ENCODE results near the gene VGF. TPM values are rescaled to one million over a fixed set of nuclear protein-coding genes. Genes with fewer than 3 reads are reported as not detected.

Gene VGF
- 1.6 TPM for polyA plus RNA-seq (2013, experiment 1 of 2)
- polyA plus RNA-seq (2013, experiment 2 of 2) = 1.9 TPM

- H3K36me3 ChIP-seq (ENCODE audit: control insufficient read depth, insufficient read depth, low read length) = no peaks in the 10 kb centered on the region
- peak within 1 kb of the TSS; percentile 28 for H3K4me3 ChIP-seq (ENCODE audit: low read length)
- no peak within 1 kb of the TSS for H4K8ac ChIP-seq (ENCODE audit: low read depth, low read length)
- H3K56ac ChIP-seq (ENCODE audit: low read length) = peak within 1 kb of the TSS; percentile 27
- H3K9ac ChIP-seq (ENCODE audit: low read length) = peak within 1 kb of the TSS; percentile 27
- no peak within 1 kb of the TSS for H2BK15ac ChIP-seq (replicated peaks; ENCODE audit: low read depth)
- no peak within 1 kb of the TSS for H2AK5ac ChIP-seq (ENCODE audit: low read length)
- H3K4me1 ChIP-seq (ENCODE audit: control insufficient read depth, low read depth, low read length) = peaks cover 5% of the 10 kb centered on the region
- H2BK120ac ChIP-seq (ENCODE audit: low read depth, low read length) = no peak within 1 kb of the TSS
- no peak within 1 kb of the TSS for H3K4ac ChIP-seq (ENCODE audit: low read depth, low read length)
- H3K4me2 ChIP-seq (ENCODE audit: low read length) = peak within 1 kb of the TSS; percentile 93
- no peak within 1 kb of the TSS for H3K27ac ChIP-seq (ENCODE audit: low read depth, low read length)
- no peaks in the 10 kb centered on the region for H3K79me1 ChIP-seq (ENCODE audit: low read length)
- no peak within 1 kb of the TSS for H3K18ac ChIP-seq (ENCODE audit: low read length)
- H3K23ac ChIP-seq (ENCODE audit: low read length) = no peak within 1 kb of the TSS
- H3K27me3 ChIP-seq (ENCODE audit: insufficient read depth, low read length, poor library complexity) = peaks cover 18% of the 10 kb centered on the region
- H2BK5ac ChIP-seq (ENCODE audit: low read length) = no peak within 1 kb of the TSS
- WGBS (ENCODE audit: extremely low coverage, insufficient coverage, low lambda C conversion rate) = no CpG with 5 or more reads among the region's 74 CpGs
- peak; percentile 97 for DNase-seq
- no peak within 1 kb of the TSS for H4K5ac ChIP-seq (ENCODE audit: low read length)
- no peaks in the 10 kb centered on the region for H3K79me2 ChIP-seq (ENCODE audit: control insufficient read depth, insufficient read depth, low read length)
These were observed at the start of gene VGF for GRCh38 chr7:101165075-101165957. TSS of gene VGF (minus strand) at chr7:101165569. CDS start at chr7:101164843, 726 bp downstream.

GRCh38 chr7:101212014-101212413 lies 46.6 kb upstream of the VGF start:
- no peak overlapping the region for H2BK5ac ChIP-seq (ENCODE audit: low read length)
- no peak overlapping the region for H3K18ac ChIP-seq (ENCODE audit: low read length)
- H2BK15ac ChIP-seq (replicated peaks; ENCODE audit: low read depth) = no peak overlapping the region
- no peak for DNase-seq
- no peak overlapping the region for H3K27ac ChIP-seq (ENCODE audit: low read depth, low read length)
- H2AK5ac ChIP-seq (ENCODE audit: low read length) = no peak overlapping the region
- H3K27me3 ChIP-seq (ENCODE audit: insufficient read depth, low read length, poor library complexity) = no peaks in the 10 kb centered on the region
- H2BK120ac ChIP-seq (ENCODE audit: low read depth, low read length) = no peak overlapping the region
- peaks cover 1% of the 10 kb centered on the region for H3K36me3 ChIP-seq (ENCODE audit: control insufficient read depth, insufficient read depth, low read length)
- H3K56ac ChIP-seq (ENCODE audit: low read length) = no peak overlapping the region
- no peak overlapping the region for H4K8ac ChIP-seq (ENCODE audit: low read depth, low read length)
- H3K4me1 ChIP-seq (ENCODE audit: control insufficient read depth, low read depth, low read length) = no peaks in the 10 kb centered on the region
- no peak overlapping the region for H3K23ac ChIP-seq (ENCODE audit: low read length)
- no peak overlapping the region for H4K5ac ChIP-seq (ENCODE audit: low read length)
- no peak overlapping the region for H3K4me2 ChIP-seq (ENCODE audit: low read length)
- no peak overlapping the region for H3K9ac ChIP-seq (ENCODE audit: low read length)
- H3K4me3 ChIP-seq (ENCODE audit: low read length) = no peak overlapping the region
- H3K79me2 ChIP-seq (ENCODE audit: control insufficient read depth, insufficient read depth, low read length) = no peaks in the 10 kb centered on the region
- H3K4ac ChIP-seq (ENCODE audit: low read depth, low read length) = no peak overlapping the region
- no CpG with 5 or more reads among the region's 8 CpGs for WGBS (ENCODE audit: extremely low coverage, insufficient coverage, low lambda C conversion rate)
- peaks cover 2% of the 10 kb centered on the region for H3K79me1 ChIP-seq (ENCODE audit: low read length)

DNA sequence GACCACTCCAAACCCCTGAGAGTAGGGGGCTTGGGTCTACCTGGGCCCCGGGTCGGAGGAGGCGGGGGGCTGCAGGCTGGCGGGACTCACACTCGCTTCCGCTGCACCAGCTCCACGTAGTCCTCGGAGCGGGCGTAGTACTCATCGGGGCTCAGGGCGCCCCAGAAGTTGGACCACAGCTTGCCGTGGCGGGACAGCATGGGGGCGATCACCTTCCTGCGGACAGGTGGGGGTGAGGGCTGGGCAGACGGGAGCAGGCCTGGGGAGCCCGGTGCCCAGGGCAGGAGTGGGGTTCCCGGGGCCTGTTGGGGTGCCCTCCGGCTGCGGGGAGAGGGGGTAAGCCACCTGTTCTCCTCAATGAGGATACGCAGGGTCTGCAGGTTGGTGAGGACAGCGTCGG lies 46.1 kb upstream of the VGF start:
- Histone ChIP-seq H3K4me1 (ENCODE audit: control insufficient read depth, low read depth, low read length) (no peaks in the 10 kb centered on the region), H4K5ac (ENCODE audit: low read length) (no peak overlapping the region), H3K27ac (ENCODE audit: low read depth, low read length) (no peak overlapping the region), H3K79me2 (ENCODE audit: control insufficient read depth, insufficient read depth, low read length) (no peaks in the 10 kb centered on the region), H3K79me1 (ENCODE audit: low read length) (peaks cover 2% of the 10 kb centered on the region), H3K4me2 (ENCODE audit: low read length) (no peak overlapping the region), H2BK120ac (ENCODE audit: low read depth, low read length) (no peak overlapping the region), H3K56ac (ENCODE audit: low read length) (no peak overlapping the region), H3K27me3 (ENCODE audit: insufficient read depth, low read length, poor library complexity) (no peaks in the 10 kb centered on the region), H3K18ac (ENCODE audit: low read length) (no peak overlapping the region), H4K8ac (ENCODE audit: low read depth, low read length) (no peak overlapping the region), H2AK5ac (ENCODE audit: low read length) (no peak overlapping the region), H3K36me3 (ENCODE audit: control insufficient read depth, insufficient read depth, low read length) (peaks cover 1% of the 10 kb centered on the region), H2BK15ac (replicated peaks; ENCODE audit: low read depth) (no peak overlapping the region), H3K9ac (ENCODE audit: low read length) (no peak overlapping the region), H3K4ac (ENCODE audit: low read depth, low read length) (no peak overlapping the region), H2BK5ac (ENCODE audit: low read length) (no peak overlapping the region), H3K4me3 (ENCODE audit: low read length) (no peak overlapping the region), H3K23ac (ENCODE audit: low read length) (no peak overlapping the region)
- no CpG with 5 or more reads among the region's 24 CpGs for WGBS (ENCODE audit: extremely low coverage, insufficient coverage, low lambda C conversion rate)
- DNase-seq = no peak

- H3K23ac ChIP-seq (ENCODE audit: low read length) = no peak overlapping the region
- no peak overlapping the region for H4K5ac ChIP-seq (ENCODE audit: low read length)
- H2BK15ac ChIP-seq (replicated peaks; ENCODE audit: low read depth) = no peak overlapping the region
- peaks cover 1% of the 10 kb centered on the region for H3K36me3 ChIP-seq (ENCODE audit: control insufficient read depth, insufficient read depth, low read length)
- no peak for DNase-seq
- no peaks in the 10 kb centered on the region for H3K4me1 ChIP-seq (ENCODE audit: control insufficient read depth, low read depth, low read length)
- no peak overlapping the region for H3K4me2 ChIP-seq (ENCODE audit: low read length)
- no peak overlapping the region for H2AK5ac ChIP-seq (ENCODE audit: low read length)
- H3K27ac ChIP-seq (ENCODE audit: low read depth, low read length) = no peak overlapping the region
- no peak overlapping the region for H3K4me3 ChIP-seq (ENCODE audit: low read length)
- no peak overlapping the region for H3K9ac ChIP-seq (ENCODE audit: low read length)
- no peak overlapping the region for H3K56ac ChIP-seq (ENCODE audit: low read length)
- H3K79me1 ChIP-seq (ENCODE audit: low read length) = no peaks in the 10 kb centered on the region
- no peak overlapping the region for H2BK5ac ChIP-seq (ENCODE audit: low read length)
- H3K18ac ChIP-seq (ENCODE audit: low read length) = no peak overlapping the region
- no peak overlapping the region for H4K8ac ChIP-seq (ENCODE audit: low read depth, low read length)
- no peak overlapping the region for H2BK120ac ChIP-seq (ENCODE audit: low read depth, low read length)
- WGBS (ENCODE audit: extremely low coverage, insufficient coverage, low lambda C conversion rate) = no CpG with 5 or more reads among the region's 19 CpGs
- no peaks in the 10 kb centered on the region for H3K27me3 ChIP-seq (ENCODE audit: insufficient read depth, low read length, poor library complexity)
- H3K79me2 ChIP-seq (ENCODE audit: control insufficient read depth, insufficient read depth, low read length) = no peaks in the 10 kb centered on the region
- H3K4ac ChIP-seq (ENCODE audit: low read depth, low read length) = no peak overlapping the region
These were observed 44.8 kb upstream of the VGF start for GRCh38 chr7:101210143-101210542.

DNA sequence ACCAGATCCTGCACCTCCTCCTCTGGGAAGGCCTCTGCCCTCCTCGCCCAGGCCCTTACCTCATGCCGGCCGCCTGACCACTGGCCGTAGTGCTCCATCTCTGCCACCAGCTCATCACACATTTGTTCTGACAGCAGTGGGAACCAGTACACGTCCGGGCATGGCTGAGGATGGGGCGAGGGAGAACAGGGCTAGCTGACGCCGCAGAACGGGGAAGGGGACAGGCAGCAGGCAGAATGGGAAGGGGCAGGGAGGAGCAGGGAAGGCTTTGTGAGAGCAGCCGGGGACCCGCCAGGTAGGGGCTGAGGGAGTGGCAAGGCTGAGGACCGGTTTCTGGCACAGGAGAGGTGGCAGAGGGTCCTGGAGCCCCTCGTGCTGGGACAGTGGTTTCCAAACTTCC lies 43.4 kb upstream of the VGF start:
- no peak overlapping the region for H3K18ac ChIP-seq (ENCODE audit: low read length)
- no peak overlapping the region for H2BK5ac ChIP-seq (ENCODE audit: low read length)
- no peak overlapping the region for H2AK5ac ChIP-seq (ENCODE audit: low read length)
- H3K9ac ChIP-seq (ENCODE audit: low read length) = no peak overlapping the region
- no CpG with 5 or more reads among the region's 14 CpGs for WGBS (ENCODE audit: extremely low coverage, insufficient coverage, low lambda C conversion rate)
- H3K4me1 ChIP-seq (ENCODE audit: control insufficient read depth, low read depth, low read length) = no peaks in the 10 kb centered on the region
- H2BK15ac ChIP-seq (replicated peaks; ENCODE audit: low read depth) = no peak overlapping the region
- no peak for DNase-seq
- H3K79me2 ChIP-seq (ENCODE audit: control insufficient read depth, insufficient read depth, low read length) = no peaks in the 10 kb centered on the region
- no peaks in the 10 kb centered on the region for H3K79me1 ChIP-seq (ENCODE audit: low read length)
- no peaks in the 10 kb centered on the region for H3K27me3 ChIP-seq (ENCODE audit: insufficient read depth, low read length, poor library complexity)
- no peak overlapping the region for H3K56ac ChIP-seq (ENCODE audit: low read length)
- no peak overlapping the region for H3K23ac ChIP-seq (ENCODE audit: low read length)
- H3K4ac ChIP-seq (ENCODE audit: low read depth, low read length) = no peak overlapping the region
- H3K27ac ChIP-seq (ENCODE audit: low read depth, low read length) = no peak overlapping the region
- no peak overlapping the region for H3K4me2 ChIP-seq (ENCODE audit: low read length)
- no peak overlapping the region for H4K5ac ChIP-seq (ENCODE audit: low read length)
- no peak overlapping the region for H3K4me3 ChIP-seq (ENCODE audit: low read length)
- H2BK120ac ChIP-seq (ENCODE audit: low read depth, low read length) = no peak overlapping the region
- no peak overlapping the region for H4K8ac ChIP-seq (ENCODE audit: low read depth, low read length)
- peaks cover 1% of the 10 kb centered on the region for H3K36me3 ChIP-seq (ENCODE audit: control insufficient read depth, insufficient read depth, low read length)

All from mesendoderm (in vitro differentiated cells).